Stimulated activated CD8-positive, alpha-beta memory T cell treated with anti-CD3 and anti-CD28 coated beads, Interleukin-7, amount 100 ng/mL, for 24 hours (primary cell): ENCODE measurements around the gene YEATS2.
"Not testable (repeated sequence)": the region's sequence is repeated elsewhere in the genome, so short reads cannot be mapped to it uniquely, and the experiment has no call there.

ENCODE experiments used
- DNase-seq: peaks from one replicate; pipeline ENCODE4 v3.0.0-alpha.2; 2020; ENCODE audit warnings: low read depth

YEATS2 gene

GRCh38 chr3:183714622-183715021 is 17.0 kb downstream of the YEATS2 start:
- DNase-seq: no peak

- no peak for DNase-seq
Measured at GRCh38 chr3:183718012-183718411, 20.4 kb downstream of the YEATS2 start.

- DNase-seq: no peak
Measured at GRCh38 chr3:183725387-183725786, 27.8 kb downstream of the YEATS2 start.

GRCh38 chr3:183728204-183728603 is 30.6 kb downstream of the YEATS2 start:
- no peak for DNase-seq

- no peak for DNase-seq
Measured at GRCh38 chr3:183730361-183730760, 32.8 kb downstream of the YEATS2 start.

- DNase-seq: no peak
Measured at GRCh38 chr3:183731611-183732010, 34.0 kb downstream of the YEATS2 start.

- no peak for DNase-seq
Measured at GRCh38 chr3:183733553-183733952, 36.0 kb downstream of the YEATS2 start.

GRCh38 chr3:183734750-183735494 is 37.3 kb downstream of the YEATS2 start:
- DNase-seq: no peak

- DNase-seq: no peak
Measured at GRCh38 chr3:183737116-183737515, 39.5 kb downstream of the YEATS2 start.

GRCh38 chr3:183740154-183740553 is 42.6 kb downstream of the YEATS2 start:
- not testable (repeated sequence) for DNase-seq

GRCh38 chr3:183743231-183743630 is 45.6 kb downstream of the YEATS2 start:
- DNase-seq: no peak

- no peak for DNase-seq
Measured at GRCh38 chr3:183745300-183746098, 47.9 kb downstream of the YEATS2 start.

GRCh38 chr3:183754052-183754451 is 56.5 kb downstream of the YEATS2 start:
- no peak for DNase-seq

- no peak for DNase-seq
Measured at GRCh38 chr3:183762304-183762703, 64.7 kb downstream of the YEATS2 start.

- DNase-seq: no peak
Measured at GRCh38 chr3:183764847-183765731, 67.5 kb downstream of the YEATS2 start.

- no peak for DNase-seq
Measured at GRCh38 chr3:183766107-183766506, 68.5 kb downstream of the YEATS2 start.

- peak; percentile 43 for DNase-seq
Measured at GRCh38 chr3:183766745-183767606, 69.4 kb downstream of the YEATS2 start.

GRCh38 chr3:183768114-183768513 is 70.5 kb downstream of the YEATS2 start:
- no peak for DNase-seq

GRCh38 chr3:183769453-183769852 is 71.9 kb downstream of the YEATS2 start:
- no peak for DNase-seq

- no peak for DNase-seq
Measured at GRCh38 chr3:183774631-183775030, 77.0 kb downstream of the YEATS2 start.

GRCh38 chr3:183775781-183776180 is 78.2 kb downstream of the YEATS2 start:
- no peak for DNase-seq
